ENCODE data around the gene PRKAA1.

PRKAA1 gene

DNA sequence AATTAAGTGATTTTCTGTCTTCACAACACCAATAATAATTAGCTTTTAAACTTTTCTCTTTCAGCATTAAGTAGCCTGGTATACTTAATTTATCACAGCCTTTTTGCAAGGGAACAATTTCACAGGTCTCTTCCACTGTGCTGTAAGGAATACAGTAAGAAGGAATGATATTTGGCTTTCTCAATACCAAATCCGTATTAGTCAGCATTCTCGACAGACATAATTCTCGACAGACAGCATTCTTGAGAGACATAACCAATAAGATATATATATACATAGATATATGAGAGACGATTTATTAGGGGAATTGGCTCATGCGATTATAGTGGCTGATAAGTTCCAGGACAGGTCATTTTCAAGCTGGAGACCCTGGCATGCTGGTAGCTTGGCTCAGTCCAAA, 18.0 kb downstream of the PRKAA1 start:
- no peak for DNase-seq (ENCODE audit: low read depth)

GRCh38 chr5:40779561-40779960, 18.6 kb downstream of the PRKAA1 start:
- no peak for DNase-seq (ENCODE audit: low read depth)

GRCh38 chr5:40778133-40778532, 20.0 kb downstream of the PRKAA1 start:
- DNase-seq (ENCODE audit: low read depth) = no peak

DNA sequence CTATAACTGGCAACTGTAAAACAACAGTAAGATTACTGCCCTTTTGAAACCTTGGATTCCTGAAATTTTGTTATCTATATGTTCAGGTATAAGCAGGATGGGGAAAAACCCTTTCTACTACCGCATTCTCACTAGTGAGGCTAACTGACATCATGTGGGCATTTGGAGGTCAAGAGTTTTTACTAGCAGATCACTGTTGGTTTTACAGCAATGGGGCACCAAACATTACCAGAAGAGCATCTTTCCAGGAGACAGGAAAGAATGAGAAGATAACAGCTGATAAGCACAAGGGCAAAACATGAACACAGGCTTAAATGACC, 21.6 kb downstream of the PRKAA1 start:
- no peak for DNase-seq (ENCODE audit: low read depth)

DNA sequence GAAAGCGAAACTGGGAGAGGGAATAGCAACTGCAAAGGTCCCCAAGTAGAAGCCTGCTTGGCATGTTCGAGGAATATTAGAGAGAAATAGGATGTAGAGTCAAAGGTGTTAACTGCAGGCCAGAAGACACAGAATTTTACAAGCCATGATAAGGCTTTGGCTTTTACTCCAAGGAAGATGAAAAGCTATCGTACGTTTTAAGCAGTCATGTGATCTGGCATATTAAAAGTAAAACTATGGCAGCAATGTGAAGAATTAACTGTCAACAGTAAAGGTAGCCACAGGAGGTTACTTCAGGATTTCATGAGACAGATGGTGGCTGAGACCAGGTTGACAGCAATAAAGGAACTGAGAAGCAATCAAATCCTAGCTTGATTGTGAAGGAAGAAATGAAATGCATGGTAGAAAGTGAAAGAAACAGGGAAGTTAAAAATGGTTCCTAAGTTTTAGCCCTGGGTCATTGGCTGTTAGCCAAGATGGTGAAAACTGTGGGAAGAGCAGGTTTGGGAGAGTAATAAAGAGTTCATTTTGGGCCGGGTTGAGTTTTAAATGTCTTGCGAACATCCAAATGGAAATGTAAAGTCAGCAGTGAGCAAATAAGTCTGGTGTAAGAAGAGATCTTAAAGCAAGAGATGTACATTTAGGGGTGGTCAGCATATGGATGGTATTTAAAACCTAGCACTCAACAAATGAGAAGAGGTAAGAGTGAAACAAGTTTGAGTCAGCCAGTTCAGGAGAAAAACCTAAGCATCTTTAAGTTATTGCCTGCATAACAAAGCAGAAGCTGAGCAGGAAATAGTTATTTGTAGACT, 22.1 kb downstream of the PRKAA1 start:
- no peak for DNase-seq (ENCODE audit: low read depth)

GRCh38 chr5:40775085-40775845, 22.9 kb downstream of the PRKAA1 start:
- DNase-seq (ENCODE audit: low read depth) = no peak

- no peak for DNase-seq (ENCODE audit: low read depth)
Observed at GRCh38 chr5:40774623-40775022, 23.6 kb downstream of the PRKAA1 start.

DNA sequence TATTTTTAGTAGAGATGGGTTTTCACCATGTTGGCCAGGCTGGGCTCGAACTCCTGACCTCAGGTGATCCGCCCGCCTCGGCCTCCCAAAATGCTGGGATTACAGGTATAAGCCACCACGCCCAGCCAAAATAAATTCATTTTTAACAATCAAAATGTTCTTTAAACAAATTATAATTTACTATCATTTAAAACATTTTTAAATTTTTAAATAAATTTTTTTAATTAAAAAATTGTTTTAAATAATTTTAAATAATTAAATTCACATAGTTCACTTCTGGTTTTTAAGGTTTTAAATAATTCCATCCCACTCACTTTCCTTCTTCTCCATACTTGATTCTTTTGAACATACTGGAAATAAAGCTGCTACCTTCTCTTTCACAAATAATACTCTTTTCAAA, 27.4 kb downstream of the PRKAA1 start:
- no peak for DNase-seq (ENCODE audit: low read depth)

DNA sequence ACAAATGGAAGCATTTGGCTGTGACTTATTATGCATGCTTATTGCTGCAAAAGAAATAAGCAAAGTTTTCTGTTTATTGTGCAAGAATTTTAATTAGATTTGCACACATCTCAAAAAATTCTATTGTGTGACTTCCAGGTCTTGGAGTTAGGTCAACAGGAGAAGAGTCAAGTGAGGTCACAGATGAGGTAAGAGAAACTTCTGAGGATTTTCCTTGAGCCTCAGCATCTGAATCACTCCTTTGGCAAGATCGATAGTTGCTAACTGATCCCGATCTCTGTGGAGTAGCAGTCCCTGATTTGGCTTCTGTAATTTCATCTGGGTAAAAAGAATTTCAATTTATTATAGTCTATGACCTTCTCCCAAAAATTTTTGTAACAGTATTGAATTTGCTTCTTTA, 35.5 kb downstream of the PRKAA1 start:
- DNase-seq (ENCODE audit: low read depth) = no peak

DNA sequence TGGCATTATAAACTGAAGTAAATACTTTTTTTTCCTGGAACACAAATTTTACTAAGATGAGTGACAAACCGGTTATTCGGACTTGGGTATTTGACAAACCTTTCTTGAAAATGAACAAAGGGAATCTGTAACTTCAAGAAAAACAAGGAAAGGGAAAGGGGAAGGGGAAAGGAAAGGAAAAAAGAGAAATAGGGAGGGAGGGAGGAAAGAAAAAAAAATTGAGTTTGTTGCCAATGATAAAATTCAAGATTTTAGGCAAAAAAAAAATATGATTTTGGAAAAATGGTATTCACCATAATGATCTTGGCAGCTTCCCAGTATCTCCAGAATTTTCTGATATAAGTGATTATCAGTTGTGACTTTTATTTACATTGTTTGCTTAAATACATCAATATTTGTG, 40.8 kb downstream of the PRKAA1 start:
- no peak for DNase-seq (ENCODE audit: low read depth)

- DNase-seq (ENCODE audit: low read depth) = peak; percentile 93
Observed at GRCh38 chr5:40755407-40756365, 42.5 kb downstream of the PRKAA1 start, which contains the start of gene TTC33. Gene TTC33 (minus strand): TSS chr5:40755961. CDS start chr5:40747018, 8,943 bp downstream.

DNA sequence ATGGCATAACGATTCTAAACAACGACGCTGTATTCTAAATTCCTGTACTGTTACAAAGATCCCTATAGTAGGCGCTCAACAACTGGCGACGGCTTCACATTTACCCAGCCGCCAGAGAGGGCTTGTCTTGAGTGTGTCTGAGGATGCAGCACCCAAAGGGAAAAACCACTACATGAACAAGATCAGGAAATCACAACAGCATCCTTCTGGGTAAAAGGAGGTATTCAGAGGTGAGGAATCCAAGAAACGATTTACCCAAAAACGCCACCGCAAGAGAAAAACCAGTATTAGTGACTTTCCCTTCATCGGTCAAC, 43.1 kb downstream of the PRKAA1 start:
- peak; percentile 39 for DNase-seq (ENCODE audit: low read depth)

- DNase-seq (ENCODE audit: low read depth) = no peak
Observed at GRCh38 chr5:40754381-40755092, 43.6 kb downstream of the PRKAA1 start.

DNA sequence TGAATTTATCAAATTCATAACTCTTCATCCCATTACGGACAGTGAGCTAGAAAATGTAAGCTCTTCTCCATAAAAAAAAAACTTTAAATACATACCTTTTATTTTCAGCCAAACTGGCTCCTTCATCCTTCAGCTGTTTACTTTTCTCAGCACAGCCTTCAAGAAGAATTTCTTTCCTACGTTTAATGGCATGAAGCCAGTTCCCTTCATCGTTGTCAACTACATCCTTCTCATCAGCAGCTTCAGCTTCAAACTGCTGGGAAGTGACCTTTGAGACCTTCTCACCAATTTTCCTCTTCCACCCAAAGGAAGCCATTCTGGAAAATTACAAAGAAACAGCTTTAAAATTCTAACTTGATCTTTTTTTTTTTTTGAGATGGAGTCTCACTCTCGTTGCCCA, 51.5 kb downstream of the PRKAA1 start:
- no peak for DNase-seq (ENCODE audit: low read depth)

DNA sequence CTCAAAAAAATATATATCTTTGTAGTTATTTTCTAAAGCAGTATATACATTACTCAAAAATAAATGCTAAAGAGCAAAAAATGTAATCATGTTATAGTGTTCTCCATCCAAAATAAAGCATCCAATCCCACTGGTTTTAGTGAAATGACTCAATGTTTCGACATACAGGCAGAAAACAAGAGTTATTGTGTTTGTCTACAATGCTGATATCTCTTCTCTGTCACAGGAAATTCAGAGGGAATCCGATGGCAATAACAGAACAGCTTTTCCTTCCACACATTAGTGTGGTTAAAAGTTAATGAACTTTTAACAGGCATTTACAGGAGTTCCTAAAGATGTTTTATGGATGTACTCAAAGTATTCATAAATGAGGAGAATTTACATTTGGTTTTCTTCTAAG, 54.4 kb downstream of the PRKAA1 start:
- no peak for DNase-seq (ENCODE audit: low read depth)

DNA sequence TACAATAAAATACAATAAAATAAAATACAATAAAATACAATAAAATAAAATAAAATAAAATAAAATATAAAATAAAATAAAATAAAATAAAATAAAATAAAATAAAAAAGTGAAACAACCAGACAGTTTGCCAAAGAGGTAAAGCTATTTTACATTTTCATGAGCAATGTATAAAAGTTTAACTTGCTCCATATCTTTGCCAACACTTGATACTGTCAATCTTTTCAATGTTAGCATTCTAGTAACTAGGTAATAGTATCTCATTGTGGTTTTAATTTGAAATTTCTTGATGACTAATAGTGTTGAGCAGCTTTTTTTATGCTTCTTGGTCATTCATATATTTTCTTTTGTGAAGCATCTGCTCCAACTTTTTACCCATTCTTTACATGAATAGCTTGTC, 59.7 kb downstream of the PRKAA1 start:
- DNase-seq (ENCODE audit: low read depth) = no peak

DNA sequence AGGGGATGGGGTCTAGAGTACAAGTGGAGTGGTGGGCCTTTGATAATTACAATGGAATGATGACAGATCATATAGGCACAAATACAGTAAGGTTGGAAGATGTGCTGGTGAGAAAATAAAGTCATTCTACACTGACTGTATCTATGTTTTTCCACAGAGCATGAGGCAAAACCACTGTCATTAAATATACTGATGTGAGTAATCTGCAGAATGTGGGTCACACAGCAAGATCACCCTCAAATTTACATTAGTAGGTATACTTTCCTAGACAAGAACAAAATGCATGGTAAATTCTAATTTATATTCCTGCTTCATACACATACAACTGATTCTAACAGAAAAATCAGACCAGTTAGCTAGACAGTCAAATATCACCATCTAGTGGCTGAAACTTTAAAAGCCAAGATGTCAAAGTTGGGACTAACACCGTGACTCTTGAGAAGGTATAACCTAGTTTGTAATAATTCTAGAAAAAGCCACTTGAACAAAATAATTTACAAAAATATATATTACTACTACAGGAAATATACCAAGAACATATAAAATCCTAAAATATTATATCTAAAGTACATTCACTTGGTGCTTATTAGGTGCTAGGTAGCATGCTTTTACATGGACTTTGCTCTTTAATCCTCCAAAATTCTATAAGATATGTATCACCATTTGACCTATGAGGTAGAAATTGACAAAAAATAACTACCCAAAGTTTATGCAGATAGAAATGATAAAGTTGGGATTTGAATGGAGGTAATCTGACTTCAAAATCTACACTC, 61.9 kb downstream of the PRKAA1 start:
- DNase-seq (ENCODE audit: low read depth) = no peak

DNA sequence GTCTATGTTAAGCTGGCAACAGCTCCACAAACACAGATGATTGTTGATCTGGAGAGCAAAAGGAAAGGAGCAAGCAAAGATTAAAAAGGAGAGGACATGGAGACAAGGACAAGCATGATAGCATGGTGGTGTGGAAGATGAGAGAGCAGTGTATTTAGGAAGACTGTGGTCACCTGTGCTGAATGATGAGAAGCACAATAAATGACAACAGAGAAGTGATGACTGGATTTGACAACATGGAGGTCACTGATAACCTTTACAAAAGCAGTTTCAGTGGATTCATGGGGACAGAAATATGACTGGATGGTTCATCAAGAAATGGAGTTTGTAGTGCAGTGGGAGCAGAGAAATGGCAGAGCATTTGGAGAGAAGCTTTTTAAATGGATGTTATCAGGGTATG, 62.6 kb downstream of the PRKAA1 start:
- DNase-seq (ENCODE audit: low read depth) = no peak

DNA sequence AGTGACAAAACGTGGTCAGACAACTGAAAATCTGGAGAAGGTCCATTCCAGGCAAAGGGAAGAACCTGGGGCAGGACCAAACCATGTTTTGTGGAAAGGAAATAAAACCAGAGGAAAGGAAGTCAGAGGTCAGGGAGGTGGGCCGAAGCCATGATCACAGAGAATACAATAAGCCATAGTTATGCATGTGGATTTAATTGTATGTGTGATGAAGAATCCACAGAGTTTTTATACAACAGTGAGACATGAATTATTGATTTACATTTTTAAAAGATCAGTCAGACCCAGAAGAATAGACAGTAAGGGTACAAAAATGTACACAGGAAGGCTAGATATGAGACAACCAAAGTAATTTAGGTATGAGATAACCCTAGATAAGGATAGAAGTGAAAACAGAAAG, 63.2 kb downstream of the PRKAA1 start:
- no peak for DNase-seq (ENCODE audit: low read depth)

GRCh38 chr5:40733879-40734563, 64.2 kb downstream of the PRKAA1 start:
- DNase-seq (ENCODE audit: low read depth) = no peak

DNA sequence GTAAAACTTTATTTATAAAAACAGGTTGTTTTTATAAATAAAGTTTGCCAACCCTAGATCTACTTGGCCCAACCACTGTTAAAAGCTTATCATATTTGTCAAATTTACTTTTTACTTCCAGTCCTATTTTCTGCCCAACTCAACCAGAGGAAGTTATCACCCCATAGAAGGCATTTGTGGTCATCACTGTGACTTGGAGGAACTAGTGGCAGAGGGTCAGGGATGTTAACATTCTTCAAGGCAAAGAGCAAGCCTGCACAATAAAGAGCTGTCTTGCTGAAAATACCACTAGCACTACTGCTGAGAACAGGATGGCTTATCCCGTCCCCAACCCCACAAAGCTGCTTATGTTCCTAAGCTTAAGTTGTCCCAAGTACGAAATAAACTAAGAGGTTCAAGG, 64.7 kb downstream of the PRKAA1 start:
- DNase-seq (ENCODE audit: low read depth) = no peak

Data from stimulated activated CD4-positive, alpha-beta T cell treated with anti-CD3 and anti-CD28 coated beads, Interleukin-2, amount 100 ng/mL, for 4 hours (primary cell).